ENCODE measurements around the gene SLC16A12.

GRCh38 chr10:89518876-89519842, 16.2 kb downstream of the SLC16A12 start:
- TF ChIP-seq, protein P1, sequence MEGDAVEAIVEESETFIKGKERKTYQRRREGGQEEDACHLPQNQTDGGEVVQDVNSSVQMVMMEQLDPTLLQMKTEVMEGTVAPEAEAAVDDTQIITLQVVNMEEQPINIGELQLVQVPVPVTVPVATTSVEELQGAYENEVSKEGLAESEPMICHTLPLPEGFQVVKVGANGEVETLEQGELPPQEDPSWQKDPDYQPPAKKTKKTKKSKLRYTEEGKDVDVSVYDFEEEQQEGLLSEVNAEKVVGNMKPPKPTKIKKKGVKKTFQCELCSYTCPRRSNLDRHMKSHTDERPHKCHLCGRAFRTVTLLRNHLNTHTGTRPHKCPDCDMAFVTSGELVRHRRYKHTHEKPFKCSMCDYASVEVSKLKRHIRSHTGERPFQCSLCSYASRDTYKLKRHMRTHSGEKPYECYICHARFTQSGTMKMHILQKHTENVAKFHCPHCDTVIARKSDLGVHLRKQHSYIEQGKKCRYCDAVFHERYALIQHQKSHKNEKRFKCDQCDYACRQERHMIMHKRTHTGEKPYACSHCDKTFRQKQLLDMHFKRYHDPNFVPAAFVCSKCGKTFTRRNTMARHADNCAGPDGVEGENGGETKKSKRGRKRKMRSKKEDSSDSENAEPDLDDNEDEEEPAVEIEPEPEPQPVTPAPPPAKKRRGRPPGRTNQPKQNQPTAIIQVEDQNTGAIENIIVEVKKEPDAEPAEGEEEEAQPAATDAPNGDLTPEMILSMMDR (IDR thresholded peaks at IDR 0.05): no peak
- no peak for TF ChIP-seq POLR2A (IDR thresholded peaks at IDR 0.05)
